Gastrocnemius medialis (tissue), 4 donors: ENCODE results near the gene TPD52L1. TPM values are rescaled to one million over a fixed set of nuclear protein-coding genes. Genes with fewer than 3 reads are reported as not detected.

Experiments used
- ATAC-seq, 2 donors: fragments of 150-250 bp; one replicate each; pipeline ENCODE4 v1.9.1; 2016
- DNase-seq, 2 donors: peaks; one replicate each; pipeline ENCODE4 v3.0.0-alpha.2; 2019
- H3K27ac ChIP-seq, 4 donors: fragments of 200-600 bp; sonication (generic); 1 replicate in 1 of 4; 2 replicates in 3 of 4; pipeline ENCODE4 v1.5.1; 2016 to 2018; ENCODE audit warnings: mild to moderate bottlenecking in 2 of 4, moderate library complexity in 1 of 4
- H3K27me3 ChIP-seq, 3 donors: fragments of 200-600 bp; sonication (generic) in 2 of 3; 1 replicate in 1 of 3; 2 replicates in 2 of 3; pipeline versions ENCODE4 v1.5.1 to v1.6.0; 2016 to 2019; ENCODE audit warnings: mild to moderate bottlenecking in 1 of 3, moderate library complexity in 1 of 3
- H3K36me3 ChIP-seq, 2 donors: fragments of 200-600 bp; sonication (generic) in 1 of 2; one replicate each; pipeline ENCODE4 v1.5.1; 2017 to 2018
- H3K4me1 ChIP-seq, 2 donors: fragments of 200-600 bp; sonication (generic) in 1 of 2; one replicate each; pipeline ENCODE4 v1.5.1; 2016 to 2017; ENCODE audit warnings: mild to moderate bottlenecking in 2 of 2
- H3K4me3 ChIP-seq, 4 donors: fragments of 200-600 bp; sonication (generic) in 3 of 4; 1 replicate in 1 of 4; 2 replicates in 3 of 4; pipeline ENCODE4 v1.5.1; 2016 to 2019; ENCODE audit warnings: mild to moderate bottlenecking in 2 of 4
- H3K9me3 ChIP-seq, 3 donors: fragments of 200-600 bp; sonication (generic) in 2 of 3; 1 replicate in 1 of 3; 2 replicates in 2 of 3; pipeline ENCODE4 v1.5.1; 2016 to 2019
- CTCF ChIP-seq, 5 experiments: fragments of 450-650 bp in 3 of 5; fragments of 200-600 bp in 2 of 5; sonication (generic) in 2 of 5; IDR thresholded peaks in 4 of 5; conservative IDR thresholded peaks in 1 of 5; 1 replicate in 4 of 5; 2 replicates in 1 of 5; pipeline ENCODE4 v1.5.1; 2016 to 2019; ENCODE audit warnings: antibody characterized with exemption in 5 of 5, mild to moderate bottlenecking in 3 of 5, moderate library complexity in 3 of 5
- POLR2A ChIP-seq, 2 donors: fragments of 450-650 bp; IDR thresholded peaks; one replicate each; pipeline ENCODE4 v1.6.1; 2017; ENCODE audit warnings: antibody characterized with exemption in 2 of 2, mild to moderate bottlenecking in 2 of 2, moderate library complexity in 2 of 2
- in situ Hi-C, 4 donors: fragments of 200-750 bp; cut with MboI; loops; one replicate each; pipeline versions ENCODE4 v1.15.0 to v1.8.0; 2017; ENCODE audit warnings: low sequenced_read_pairs in 4 of 4
- intact Hi-C: fragments of 100-400 bp; cut with DNase I; formaldehyde crosslinking; loops from one replicate; pipeline ENCODE4 v1.15.1; 2023; ENCODE audit warnings: low total_unique reads
- total RNA-seq, 4 donors: library from RNA; depleted of rRNA; stranded (reverse); fragments of >200 nt; gene quantifications; one replicate each; pipeline versions ENCODE4 v1.1.0 to v1.2.3, GENCODE V29; 2016

Gene TPD52L1
- total RNA-seq, 4 donors from 2014 or later = 47.6 to 152 (median 123) TPM

GRCh38 chr6:125258651-125259353, 105.2 kb downstream of the TPD52L1 start:
- Histone ChIP-seq H3K27me3 (no peaks in the 10 kb centered on the region), H3K9me3 (no peaks in the 10 kb centered on the region), H3K27ac (no peak overlapping the region), H3K36me3 (peaks cover 0 to 28% of the 10 kb centered on the region in 2 donors), H3K4me3 (no peak overlapping the region), H3K4me1 (no peaks in the 10 kb centered on the region)
- TF ChIP-seq POLR2A (IDR thresholded peaks at IDR 0.05) (no peak), CTCF (IDR thresholded peaks at IDR 0.05 in 4 of 5, conservative IDR thresholded peaks at IDR 0.05 in 1 of 5) (no peak)
- in situ Hi-C loops = loop anchor here in 1 of 4 donors (25.0 kb wide), 1 partner anchor 97 kb away; the partner anchor contains the start of gene TPD52L1
- DNase-seq = no peak
- intact Hi-C loops = no loop called here
- ATAC-seq = peak in 1 of 2 donors; percentile 19

- H3K4me1 ChIP-seq = no peaks in the 10 kb centered on the region
- H3K36me3 ChIP-seq = peaks cover 0 to 30% of the 10 kb centered on the region in 2 donors
- in situ Hi-C loops (loop anchor here in 1 of 4 donors (25.0 kb wide), 1 partner anchor 97 kb away; the partner anchor contains the start of gene TPD52L1), intact Hi-C loops (no loop called here)
- H3K9me3 ChIP-seq = no peaks in the 10 kb centered on the region
- no peak overlapping the region for H3K27ac ChIP-seq
- DNase-seq (no peak), ATAC-seq (no peak)
- no peak overlapping the region for H3K4me3 ChIP-seq
- no peak for TF ChIP-seq CTCF (IDR thresholded peaks at IDR 0.05 in 4 of 5, conservative IDR thresholded peaks at IDR 0.05 in 1 of 5)
- TF ChIP-seq POLR2A (IDR thresholded peaks at IDR 0.05) = no peak
- H3K27me3 ChIP-seq = no peaks in the 10 kb centered on the region
These were observed 105.8 kb downstream of the TPD52L1 start for GRCh38 chr6:125259354-125259736.

- H3K36me3 ChIP-seq = peaks cover 0 to 21% of the 10 kb centered on the region in 2 donors
- intact Hi-C loops = no loop called here
These were observed 108.7 kb downstream of the TPD52L1 start for GRCh38 chr6:125262016-125263013.

More at GRCh38 chr6:125262016-125263013, 108.7 kb downstream of the TPD52L1 start:
- Histone ChIP-seq H3K4me3 (no peak overlapping the region), H3K27ac (peak overlapping the region in 1 of 4 donors; percentile 6), H3K27me3 (no peaks in the 10 kb centered on the region), H3K4me1 (peaks cover 0 to 2% of the 10 kb centered on the region in 2 donors), H3K9me3 (no peaks in the 10 kb centered on the region)
- ATAC-seq (no peak), DNase-seq (no peak)
- TF ChIP-seq POLR2A (IDR thresholded peaks at IDR 0.05) (no peak), CTCF (IDR thresholded peaks at IDR 0.05 in 4 of 5, conservative IDR thresholded peaks at IDR 0.05 in 1 of 5) (no peak)
- in situ Hi-C loops = loop anchor here in 1 of 4 donors (25.0 kb wide), 1 partner anchor 100 kb away; the partner anchor contains the start of gene TPD52L1
